Activated naive CD8-positive, alpha-beta T cell (primary cell): ENCODE results near the gene YPEL2.
"Not testable (repeated sequence)": the region's sequence is repeated elsewhere in the genome, so short reads cannot be mapped to it uniquely, and the experiment has no call there.

Experiments used
- H3K27ac Mint-ChIP-seq: one replicate; pipeline ENCODE4 v1.8.0; 2021; ENCODE audit warnings: mixed read lengths
- H3K27me3 Mint-ChIP-seq: one replicate; pipeline ENCODE4 v1.8.0; 2021; ENCODE audit warnings: mixed read lengths
- H3K36me3 Mint-ChIP-seq: one replicate; pipeline ENCODE4 v1.8.0; 2021; ENCODE audit warnings: mixed read lengths
- H3K4me1 Mint-ChIP-seq: one replicate; pipeline ENCODE4 v1.8.0; 2021; ENCODE audit warnings: low read depth, mixed read lengths
- H3K4me3 Mint-ChIP-seq: one replicate; pipeline ENCODE4 v1.8.0; 2021; ENCODE audit warnings: mild to moderate bottlenecking, mixed read lengths
- H3K9me3 Mint-ChIP-seq: one replicate; pipeline ENCODE4 v1.8.0; 2021; ENCODE audit warnings: low read depth, mixed read lengths

The YPEL2 gene, protein sequence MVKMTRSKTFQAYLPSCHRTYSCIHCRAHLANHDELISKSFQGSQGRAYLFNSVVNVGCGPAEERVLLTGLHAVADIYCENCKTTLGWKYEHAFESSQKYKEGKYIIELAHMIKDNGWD

DNA sequence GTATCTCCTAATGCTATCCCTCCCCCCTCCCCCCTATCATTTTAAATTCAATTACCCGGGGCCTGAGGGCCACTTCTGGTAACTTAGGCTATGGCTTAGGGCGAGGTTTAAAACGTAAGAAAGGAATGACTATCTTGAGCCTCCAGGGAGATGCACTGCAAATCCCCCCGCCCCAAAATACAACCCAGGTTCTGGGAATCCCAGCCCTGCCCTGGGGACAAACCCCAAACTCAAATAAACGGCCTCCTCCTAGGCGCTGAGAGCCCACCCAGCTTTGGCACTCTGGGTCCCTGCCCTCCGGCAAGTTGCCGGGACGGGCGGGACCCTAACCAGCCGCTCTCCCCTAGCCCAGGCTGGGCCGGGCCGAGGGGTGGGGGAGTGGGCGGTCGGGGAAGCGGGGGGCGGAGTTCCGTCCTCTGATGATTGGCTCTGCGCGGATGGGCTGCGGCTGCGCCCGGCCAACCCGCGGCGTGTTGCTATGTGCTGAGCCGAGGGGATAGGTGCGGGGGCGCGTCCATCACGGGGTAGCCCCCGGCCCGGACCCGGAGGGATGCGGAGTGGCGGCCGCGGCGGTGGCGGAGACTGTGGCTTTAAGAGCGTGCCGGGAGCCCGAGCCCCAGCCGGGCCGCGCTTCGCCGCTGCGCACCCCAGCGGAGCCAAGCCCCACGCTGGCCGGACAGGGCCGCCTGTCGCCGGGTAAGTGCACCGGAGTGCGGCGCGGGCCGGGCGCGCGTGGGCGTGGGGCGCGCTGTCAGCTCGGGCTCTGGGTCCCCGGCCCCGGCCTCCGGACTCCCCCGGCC is at the start of gene YPEL2:
Gene YPEL2, plus strand, starts transcription at position 527 of the 800 bp plus-strand sequence. CDS start 21,755 bp downstream, outside the sequence.
- Mint-ChIP-seq H3K27me3 (no peaks in the 10 kb centered on the region), H3K9me3 (no peaks in the 10 kb centered on the region), H3K27ac (peak within 1 kb of the TSS; percentile 88), H3K36me3 (no peaks in the 10 kb centered on the region), H3K4me1 (peaks cover 77% of the 10 kb centered on the region), H3K4me3 (peak within 1 kb of the TSS; percentile 93)

- Mint-ChIP-seq H3K4me1 (no peaks in the 10 kb centered on the region), H3K4me3 (no peak overlapping the region), H3K9me3 (no peaks in the 10 kb centered on the region), H3K36me3 (peaks cover 2% of the 10 kb centered on the region), H3K27me3 (no peaks in the 10 kb centered on the region), H3K27ac (no peak overlapping the region)
Observed at GRCh38 chr17:59284317-59284716, 47.1 kb upstream of the YPEL2 start.

GRCh38 chr17:59287452-59287851 is 44.0 kb upstream of the YPEL2 start:
- Mint-ChIP-seq H3K27ac (no peak overlapping the region), H3K4me3 (no peak overlapping the region), H3K27me3 (no peaks in the 10 kb centered on the region), H3K4me1 (no peaks in the 10 kb centered on the region), H3K36me3 (no peaks in the 10 kb centered on the region), H3K9me3 (no peaks in the 10 kb centered on the region)

GRCh38 chr17:59287891-59288290 is 43.6 kb upstream of the YPEL2 start:
- no peak overlapping the region for H3K4me3 Mint-ChIP-seq
- H3K9me3 Mint-ChIP-seq = no peaks in the 10 kb centered on the region
- no peaks in the 10 kb centered on the region for H3K36me3 Mint-ChIP-seq
- H3K27me3 Mint-ChIP-seq = no peaks in the 10 kb centered on the region
- no peaks in the 10 kb centered on the region for H3K4me1 Mint-ChIP-seq
- H3K27ac Mint-ChIP-seq = no peak overlapping the region

- Mint-ChIP-seq H3K36me3 (no peaks in the 10 kb centered on the region), H3K27me3 (no peaks in the 10 kb centered on the region), H3K4me1 (no peaks in the 10 kb centered on the region), H3K27ac (no peak overlapping the region), H3K9me3 (no peaks in the 10 kb centered on the region), H3K4me3 (no peak overlapping the region)
Observed at GRCh38 chr17:59289981-59290301, 41.5 kb upstream of the YPEL2 start.

DNA sequence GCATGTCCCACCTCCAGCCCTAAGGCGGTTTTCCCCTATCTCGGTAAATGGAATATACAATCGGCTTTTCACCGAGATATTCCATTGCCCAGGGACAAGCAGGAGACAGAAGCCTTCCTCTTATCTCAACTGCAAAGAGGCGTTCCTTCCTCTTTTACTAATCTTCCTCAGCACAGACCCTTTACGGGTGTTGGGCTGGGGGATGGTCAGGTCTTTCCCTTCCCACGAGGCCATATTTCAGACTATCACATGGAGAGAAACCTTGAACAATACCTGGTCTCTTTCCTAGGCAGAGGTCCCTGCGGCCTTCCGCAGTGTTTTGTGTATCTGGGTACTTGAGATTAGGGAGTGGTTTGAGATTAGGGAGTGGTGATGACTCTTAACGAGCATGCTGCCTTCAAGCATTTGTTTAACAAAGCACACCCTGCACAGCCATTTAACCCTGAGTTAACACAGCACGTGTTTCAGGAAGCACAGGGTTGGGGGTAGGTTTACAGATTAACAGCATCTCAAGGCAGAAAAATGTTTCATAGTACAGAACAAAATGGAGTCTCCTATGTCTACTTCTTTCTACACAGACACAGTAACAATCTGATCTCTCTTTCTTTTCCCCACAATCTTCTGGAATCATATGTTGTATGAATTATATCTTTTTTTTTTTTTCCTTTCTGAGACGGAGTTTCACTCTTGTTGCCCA is 41.0 kb upstream of the YPEL2 start:
- H3K36me3 Mint-ChIP-seq, H3K4me1 Mint-ChIP-seq, H3K9me3 Mint-ChIP-seq, H3K27ac Mint-ChIP-seq, H3K4me3 Mint-ChIP-seq, H3K27me3 Mint-ChIP-seq: not testable (repeated sequence)

DNA sequence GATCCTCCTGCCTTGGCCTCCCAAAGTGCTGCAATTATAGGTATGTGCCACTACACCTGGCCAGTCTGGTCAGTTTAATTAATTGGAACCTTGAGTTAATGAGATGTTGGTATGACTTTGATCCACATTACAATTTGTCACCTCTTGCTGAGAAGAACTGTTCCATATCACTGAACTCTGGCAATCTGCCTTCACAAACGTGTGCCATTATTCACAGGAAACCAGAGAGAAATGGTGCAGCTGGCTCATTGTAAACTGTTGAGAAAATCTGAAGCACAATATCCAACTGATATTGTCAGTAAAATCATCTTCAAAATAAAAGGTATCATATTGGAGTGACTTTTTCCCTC is 39.3 kb upstream of the YPEL2 start:
- Mint-ChIP-seq H3K9me3 (no peaks in the 10 kb centered on the region), H3K27ac (no peak overlapping the region), H3K4me1 (no peaks in the 10 kb centered on the region), H3K4me3 (no peak overlapping the region), H3K27me3 (no peaks in the 10 kb centered on the region), H3K36me3 (no peaks in the 10 kb centered on the region)

- Mint-ChIP-seq H3K27ac (no peak overlapping the region), H3K27me3 (peaks cover 2% of the 10 kb centered on the region), H3K9me3 (no peaks in the 10 kb centered on the region), H3K4me3 (no peak overlapping the region), H3K36me3 (no peaks in the 10 kb centered on the region), H3K4me1 (no peaks in the 10 kb centered on the region)
Observed at GRCh38 chr17:59296190-59296589, 35.3 kb upstream of the YPEL2 start.

DNA sequence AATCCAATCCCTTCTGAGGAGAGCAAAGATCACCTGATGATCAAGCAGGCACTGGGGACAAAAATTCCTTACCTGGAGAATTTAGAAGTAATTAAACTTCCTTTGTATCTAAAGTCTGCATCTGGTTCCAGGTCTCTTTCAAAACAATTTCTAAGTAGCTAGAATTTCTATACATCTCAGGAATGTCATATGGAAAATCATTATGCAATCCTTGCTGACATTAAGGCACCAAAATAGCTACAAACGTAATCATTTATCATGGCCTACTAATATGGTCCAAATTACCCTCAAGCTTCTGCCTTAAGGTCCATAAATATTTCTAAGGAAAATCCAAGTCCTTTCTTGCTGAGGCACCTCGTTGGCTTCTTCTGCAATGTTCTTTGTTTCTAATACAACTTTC is 32.9 kb upstream of the YPEL2 start:
- peaks cover 2% of the 10 kb centered on the region for H3K27me3 Mint-ChIP-seq
- H3K27ac Mint-ChIP-seq = no peak overlapping the region
- no peaks in the 10 kb centered on the region for H3K9me3 Mint-ChIP-seq
- no peaks in the 10 kb centered on the region for H3K36me3 Mint-ChIP-seq
- H3K4me1 Mint-ChIP-seq = no peaks in the 10 kb centered on the region
- H3K4me3 Mint-ChIP-seq = no peak overlapping the region

GRCh38 chr17:59299400-59300092 is 31.9 kb upstream of the YPEL2 start:
- Mint-ChIP-seq H3K4me3 (no peak overlapping the region), H3K9me3 (peaks cover 3% of the 10 kb centered on the region), H3K36me3 (no peaks in the 10 kb centered on the region), H3K27me3 (peaks cover 2% of the 10 kb centered on the region), H3K27ac (no peak overlapping the region), H3K4me1 (no peaks in the 10 kb centered on the region)

- Mint-ChIP-seq H3K4me3 (no peak overlapping the region), H3K4me1 (no peaks in the 10 kb centered on the region), H3K9me3 (peaks cover 3% of the 10 kb centered on the region), H3K36me3 (no peaks in the 10 kb centered on the region), H3K27me3 (peaks cover 5% of the 10 kb centered on the region), H3K27ac (no peak overlapping the region)
Observed at GRCh38 chr17:59300941-59301340, 30.5 kb upstream of the YPEL2 start.

GRCh38 chr17:59304811-59305210 is 26.6 kb upstream of the YPEL2 start:
- Mint-ChIP-seq H3K27me3 (peaks cover 3% of the 10 kb centered on the region), H3K4me3 (no peak overlapping the region), H3K36me3 (no peaks in the 10 kb centered on the region), H3K4me1 (no peaks in the 10 kb centered on the region), H3K27ac (no peak overlapping the region), H3K9me3 (peaks cover 3% of the 10 kb centered on the region)

DNA sequence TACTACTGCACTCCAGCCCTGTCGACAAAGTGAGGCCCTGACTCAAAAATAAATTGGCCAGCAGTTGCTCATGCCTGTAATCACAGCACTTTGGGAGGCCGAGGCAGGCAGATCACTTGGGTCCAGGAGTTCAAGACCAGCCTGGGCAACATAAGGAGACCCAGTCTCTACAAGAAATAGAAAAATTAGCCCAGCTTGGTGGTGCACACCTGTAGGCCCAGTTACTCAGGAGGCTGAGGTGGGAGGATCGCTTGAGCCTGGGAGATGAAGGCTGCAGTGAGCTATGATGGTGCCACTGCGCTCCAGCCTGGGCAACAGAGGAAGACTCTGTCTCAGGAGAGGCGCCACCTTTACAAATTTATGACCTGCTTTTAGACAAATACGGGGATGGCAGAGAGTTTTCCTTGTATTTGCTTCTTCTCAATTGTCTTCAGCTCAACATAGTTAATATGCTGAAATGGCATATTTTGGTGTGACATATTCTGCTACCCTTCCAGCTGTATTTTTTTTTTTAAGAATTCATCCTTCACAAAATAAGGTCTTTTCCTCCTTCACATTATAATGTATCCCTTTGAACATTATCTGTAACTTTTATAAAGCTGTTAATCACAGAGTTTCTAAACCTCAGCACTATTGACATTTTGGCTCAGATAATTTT is 21.1 kb upstream of the YPEL2 start:
- Mint-ChIP-seq H3K4me1 (peaks cover 4% of the 10 kb centered on the region), H3K36me3 (no peaks in the 10 kb centered on the region), H3K27ac (no peak overlapping the region), H3K4me3 (no peak overlapping the region), H3K27me3 (no peaks in the 10 kb centered on the region), H3K9me3 (no peaks in the 10 kb centered on the region)

GRCh38 chr17:59311051-59311468 is 20.4 kb upstream of the YPEL2 start:
- H3K4me3 Mint-ChIP-seq = no peak overlapping the region
- no peaks in the 10 kb centered on the region for H3K27me3 Mint-ChIP-seq
- H3K27ac Mint-ChIP-seq = no peak overlapping the region
- H3K9me3 Mint-ChIP-seq = no peaks in the 10 kb centered on the region
- no peaks in the 10 kb centered on the region for H3K36me3 Mint-ChIP-seq
- peaks cover 4% of the 10 kb centered on the region for H3K4me1 Mint-ChIP-seq

DNA sequence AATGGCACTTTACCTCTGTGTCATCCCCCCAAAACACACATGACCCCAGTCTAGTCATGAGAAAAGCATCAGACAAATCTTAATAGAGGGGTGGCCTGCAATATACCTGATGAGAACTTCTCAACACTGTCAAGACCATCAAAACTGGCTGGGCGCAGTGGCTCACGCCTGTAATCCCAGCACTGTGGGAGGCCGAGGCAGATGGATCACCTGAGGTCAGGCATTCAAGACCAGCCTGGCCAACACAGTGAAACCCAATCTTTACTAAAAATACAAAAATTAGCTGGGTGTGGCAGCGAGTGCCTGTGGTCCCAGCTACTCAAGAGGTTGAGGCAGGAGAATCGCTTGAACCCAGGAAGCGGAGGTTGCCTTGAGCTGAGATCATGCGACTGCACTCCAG is 19.9 kb upstream of the YPEL2 start:
- H3K4me3 Mint-ChIP-seq, H3K36me3 Mint-ChIP-seq, H3K9me3 Mint-ChIP-seq, H3K27ac Mint-ChIP-seq, H3K27me3 Mint-ChIP-seq, H3K4me1 Mint-ChIP-seq: not testable (repeated sequence)
